ENCODE data around the gene EGR2.
A peak's percentile ranks its signal among the peaks of the same experiment; 100 is the strongest.

Gene EGR2

GRCh38 chr10:62842983-62843382 is 26.8 kb upstream of the EGR2 start:
- no peaks in the 10 kb centered on the region for H3K4me1 ChIP-seq (ENCODE audit: insufficient read depth, low read length)
- H3K4me3 ChIP-seq (ENCODE audit: low read length): no peak overlapping the region
- no peaks in the 10 kb centered on the region for H3K9me3 ChIP-seq (ENCODE audit: low read length)

GRCh38 chr10:62839590-62839989 is 23.4 kb upstream of the EGR2 start:
- H3K4me3 ChIP-seq (ENCODE audit: low read length): no peak overlapping the region
- no peak overlapping the region for H2AFZ ChIP-seq (ENCODE audit: low read depth, low read length)
- H3K9me3 ChIP-seq (ENCODE audit: low read length): no peaks in the 10 kb centered on the region
- H3K27me3 ChIP-seq (ENCODE audit: insufficient read depth, low read length): no peaks in the 10 kb centered on the region
- no peaks in the 10 kb centered on the region for H3K36me3 ChIP-seq (ENCODE audit: insufficient read depth, low read length)
- H3K4me1 ChIP-seq (ENCODE audit: insufficient read depth, low read length): no peaks in the 10 kb centered on the region

More at GRCh38 chr10:62842983-62843382, 26.8 kb upstream of the EGR2 start:
- no peaks in the 10 kb centered on the region for H3K36me3 ChIP-seq (ENCODE audit: insufficient read depth, low read length)
- no peak overlapping the region for H2AFZ ChIP-seq (ENCODE audit: low read depth, low read length)
- H3K27me3 ChIP-seq (ENCODE audit: insufficient read depth, low read length): no peaks in the 10 kb centered on the region

DNA sequence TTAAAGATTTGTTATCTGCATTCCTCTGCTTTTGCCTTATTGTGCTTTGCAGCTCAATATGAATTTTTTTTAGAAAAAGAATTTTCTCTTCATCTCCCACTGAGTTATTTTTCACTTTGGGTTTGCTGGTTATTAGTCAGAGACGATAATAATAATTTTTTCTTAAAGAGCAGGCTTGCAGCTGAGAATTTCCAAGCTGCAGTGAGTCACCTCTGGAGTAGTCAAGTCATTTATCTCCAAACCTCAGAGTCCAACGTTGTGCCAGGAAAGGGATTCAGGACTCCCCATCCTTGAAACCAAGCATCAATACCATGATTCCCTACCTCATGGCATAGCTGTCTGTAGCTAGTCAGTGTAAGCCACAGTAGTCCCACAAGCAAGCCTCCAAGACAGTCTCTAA is 15.2 kb upstream of the EGR2 start:
- no peak overlapping the region for H2AFZ ChIP-seq (ENCODE audit: low read depth, low read length)
- no peak overlapping the region for H3K4me3 ChIP-seq (ENCODE audit: low read length)
- peaks cover 2% of the 10 kb centered on the region for H3K27me3 ChIP-seq (ENCODE audit: insufficient read depth, low read length)
- H3K4me1 ChIP-seq (ENCODE audit: insufficient read depth, low read length): no peaks in the 10 kb centered on the region
- H3K9me3 ChIP-seq (ENCODE audit: low read length): no peaks in the 10 kb centered on the region
- no peaks in the 10 kb centered on the region for H3K36me3 ChIP-seq (ENCODE audit: insufficient read depth, low read length)

DNA sequence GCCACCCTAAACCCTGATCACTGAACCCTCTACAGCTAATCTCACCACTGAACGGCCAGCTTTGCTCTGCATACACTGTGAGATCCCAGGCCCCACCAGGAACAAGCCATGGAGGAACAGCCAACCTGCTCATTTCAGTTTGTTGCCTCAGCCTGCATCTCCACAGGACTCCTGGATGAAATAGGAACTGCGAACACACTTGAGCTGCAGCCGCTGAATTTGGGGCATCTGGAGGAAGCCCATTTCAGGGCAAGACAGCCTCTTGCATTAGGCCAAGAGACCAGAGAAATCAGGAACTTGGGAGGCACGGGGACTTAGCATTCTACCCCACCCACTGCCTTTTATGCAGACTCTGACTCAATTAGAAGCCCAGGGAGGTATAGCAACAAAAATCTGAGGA is 14.5 kb upstream of the EGR2 start:
- peaks cover 2% of the 10 kb centered on the region for H3K27me3 ChIP-seq (ENCODE audit: insufficient read depth, low read length)
- H2AFZ ChIP-seq (ENCODE audit: low read depth, low read length): no peak overlapping the region
- H3K9me3 ChIP-seq (ENCODE audit: low read length): no peaks in the 10 kb centered on the region

GRCh38 chr10:62829622-62830021 is 13.5 kb upstream of the EGR2 start:
- Histone ChIP-seq H3K27me3 (ENCODE audit: insufficient read depth, low read length) (peaks cover 2% of the 10 kb centered on the region), H3K36me3 (ENCODE audit: insufficient read depth, low read length) (no peaks in the 10 kb centered on the region), H3K4me3 (ENCODE audit: low read length) (no peak overlapping the region), H2AFZ (ENCODE audit: low read depth, low read length) (no peak overlapping the region), H3K9me3 (ENCODE audit: low read length) (no peaks in the 10 kb centered on the region), H3K4me1 (ENCODE audit: insufficient read depth, low read length) (no peaks in the 10 kb centered on the region)

More for the DNA sequence above, 14.5 kb upstream of the EGR2 start:
- Histone ChIP-seq H3K4me1 (ENCODE audit: insufficient read depth, low read length) (no peaks in the 10 kb centered on the region), H3K4me3 (ENCODE audit: low read length) (no peak overlapping the region), H3K36me3 (ENCODE audit: insufficient read depth, low read length) (no peaks in the 10 kb centered on the region)

GRCh38 chr10:62826273-62826672 is 10.1 kb upstream of the EGR2 start:
- Histone ChIP-seq H3K27me3 (ENCODE audit: insufficient read depth, low read length) (peaks cover 2% of the 10 kb centered on the region), H3K4me3 (ENCODE audit: low read length) (no peak overlapping the region), H2AFZ (ENCODE audit: low read depth, low read length) (no peak overlapping the region), H3K9me3 (ENCODE audit: low read length) (no peaks in the 10 kb centered on the region), H3K36me3 (ENCODE audit: insufficient read depth, low read length) (no peaks in the 10 kb centered on the region), H3K4me1 (ENCODE audit: insufficient read depth, low read length) (no peaks in the 10 kb centered on the region)

- Histone ChIP-seq H2AFZ (ENCODE audit: low read depth, low read length) (no peak overlapping the region), H3K4me3 (ENCODE audit: low read length) (no peak overlapping the region), H3K9me3 (ENCODE audit: low read length) (peaks cover 2% of the 10 kb centered on the region), H3K27me3 (ENCODE audit: insufficient read depth, low read length) (peaks cover 20% of the 10 kb centered on the region), H3K4me1 (ENCODE audit: insufficient read depth, low read length) (peaks cover 23% of the 10 kb centered on the region), H3K36me3 (ENCODE audit: insufficient read depth, low read length) (no peaks in the 10 kb centered on the region)
Measured at GRCh38 chr10:62820586-62820985, 4.4 kb upstream of the EGR2 start.

DNA sequence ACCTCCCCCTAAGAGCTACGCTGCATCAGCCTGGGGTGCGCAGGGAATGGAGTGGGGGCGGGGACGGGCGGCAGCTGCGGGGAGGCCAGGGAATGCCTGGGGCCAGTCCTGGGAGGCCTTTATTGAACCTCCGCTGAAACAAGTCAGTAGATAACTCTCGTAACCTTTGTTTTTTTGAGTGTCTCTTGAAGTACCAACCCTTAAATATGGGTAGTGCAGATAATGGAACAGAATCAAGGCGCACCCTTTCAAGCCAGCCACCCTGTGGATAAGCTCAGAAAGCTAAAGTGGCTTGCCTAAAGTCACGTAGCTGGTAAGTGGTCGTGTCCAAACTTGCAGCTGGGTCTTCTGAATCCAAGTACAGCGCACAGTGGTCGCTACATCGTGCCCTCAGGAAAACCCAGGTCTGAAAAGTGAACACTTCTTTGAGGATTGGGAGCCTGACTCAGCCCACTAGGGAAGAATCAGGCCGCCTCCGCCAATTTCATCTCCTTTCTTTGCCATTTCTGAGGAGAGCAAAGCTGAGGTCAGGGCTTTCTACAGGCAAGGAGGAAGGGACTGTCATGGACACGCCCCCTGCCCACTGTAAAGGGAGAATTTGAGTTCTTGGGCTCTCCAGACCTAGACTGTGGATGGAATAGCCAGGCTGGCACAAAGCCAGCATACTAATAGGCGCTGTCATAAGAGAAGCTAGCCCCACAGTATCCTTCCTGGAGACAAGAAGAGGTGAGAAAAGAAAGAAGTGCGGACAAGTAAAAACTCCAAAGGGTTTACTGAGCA is 3.2 kb upstream of the EGR2 start:
- Histone ChIP-seq H3K4me3 (ENCODE audit: low read length) (no peak overlapping the region), H3K9me3 (ENCODE audit: low read length) (peaks cover 2% of the 10 kb centered on the region), H3K27me3 (ENCODE audit: insufficient read depth, low read length) (peaks cover 26% of the 10 kb centered on the region), H3K4me1 (ENCODE audit: insufficient read depth, low read length) (peaks cover 33% of the 10 kb centered on the region), H3K36me3 (ENCODE audit: insufficient read depth, low read length) (no peaks in the 10 kb centered on the region), H2AFZ (ENCODE audit: low read depth, low read length) (no peak overlapping the region)

- peak overlapping the region; percentile 82 for H3K4me3 ChIP-seq (ENCODE audit: low read length)
Measured at GRCh38 chr10:62818426-62819011, 2.4 kb upstream of the EGR2 start.

GRCh38 chr10:62817766-62818425 is 1.7 kb upstream of the EGR2 start:
- Histone ChIP-seq H3K27me3 (ENCODE audit: insufficient read depth, low read length) (peaks cover 30% of the 10 kb centered on the region), H3K36me3 (ENCODE audit: insufficient read depth, low read length) (no peaks in the 10 kb centered on the region), H3K4me3 (ENCODE audit: low read length) (peak overlapping the region; percentile 82)

More at GRCh38 chr10:62818426-62819011, 2.4 kb upstream of the EGR2 start:
- Histone ChIP-seq H3K27me3 (ENCODE audit: insufficient read depth, low read length) (peaks cover 30% of the 10 kb centered on the region), H2AFZ (ENCODE audit: low read depth, low read length) (peak overlapping the region; percentile 49), H3K4me1 (ENCODE audit: insufficient read depth, low read length) (peaks cover 33% of the 10 kb centered on the region), H3K9me3 (ENCODE audit: low read length) (peaks cover 2% of the 10 kb centered on the region), H3K36me3 (ENCODE audit: insufficient read depth, low read length) (no peaks in the 10 kb centered on the region)

DNA sequence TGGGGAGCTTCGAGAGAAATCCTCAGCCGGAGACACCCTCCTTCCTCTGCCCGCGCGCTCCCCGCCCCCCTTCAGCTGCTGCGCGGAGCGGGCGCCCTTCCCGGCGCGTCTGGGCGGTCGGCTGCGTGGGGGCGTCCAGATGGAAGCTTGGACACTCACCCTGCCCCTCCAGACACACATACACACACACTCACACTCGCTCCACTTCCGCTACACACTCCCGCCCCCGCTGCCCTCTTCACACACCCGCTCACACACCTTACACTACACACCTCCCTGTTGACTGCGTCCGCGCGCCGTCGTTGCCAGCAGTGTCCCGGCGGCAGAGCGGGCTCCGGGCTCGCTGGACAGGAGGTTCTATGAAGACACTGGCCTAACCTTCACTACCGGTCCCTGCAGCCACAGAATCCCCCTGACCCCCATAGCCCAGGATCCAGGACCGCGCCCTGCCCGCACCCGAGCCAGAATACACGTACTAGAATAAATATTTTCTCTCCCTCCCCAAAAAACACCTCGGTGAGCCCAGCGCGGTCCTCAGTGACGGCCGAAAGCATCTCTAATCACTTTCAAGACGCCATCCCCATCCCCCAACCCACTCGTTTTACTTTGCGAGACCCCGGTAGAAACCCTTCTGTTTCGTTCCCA is 1.1 kb upstream of the EGR2 start:
- Histone ChIP-seq H3K4me1 (ENCODE audit: insufficient read depth, low read length) (peaks cover 33% of the 10 kb centered on the region), H3K4me3 (ENCODE audit: low read length) (peak overlapping the region; percentile 82), H3K27me3 (ENCODE audit: insufficient read depth, low read length) (peaks cover 30% of the 10 kb centered on the region), H3K36me3 (ENCODE audit: insufficient read depth, low read length) (no peaks in the 10 kb centered on the region), H3K9me3 (ENCODE audit: low read length) (peaks cover 2% of the 10 kb centered on the region), H2AFZ (ENCODE audit: low read depth, low read length) (peak overlapping the region; percentile 95)

More at GRCh38 chr10:62817766-62818425, 1.7 kb upstream of the EGR2 start:
- H3K9me3 ChIP-seq (ENCODE audit: low read length): peaks cover 2% of the 10 kb centered on the region
- H3K4me1 ChIP-seq (ENCODE audit: insufficient read depth, low read length): peaks cover 33% of the 10 kb centered on the region
- H2AFZ ChIP-seq (ENCODE audit: low read depth, low read length): peak overlapping the region; percentile 95

DNA sequence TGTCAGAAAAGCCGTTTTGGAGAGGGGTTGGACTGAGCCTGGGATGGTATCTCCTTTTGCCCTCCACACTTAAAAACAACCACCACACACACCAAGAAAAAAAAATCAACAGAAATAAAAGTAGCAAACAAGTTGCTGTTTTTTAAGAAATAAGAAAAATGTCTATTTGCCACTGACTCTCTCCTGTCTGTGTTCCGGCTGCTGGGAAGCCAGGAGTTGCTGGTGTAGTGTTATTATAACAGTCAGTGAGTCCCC is 163 bp downstream of the EGR2 start:
- peaks cover 29% of the 10 kb centered on the region for H3K27me3 ChIP-seq (ENCODE audit: insufficient read depth, low read length)

More for the DNA sequence above, 163 bp downstream of the EGR2 start:
- peaks cover 2% of the 10 kb centered on the region for H3K9me3 ChIP-seq (ENCODE audit: low read length)
- H3K4me1 ChIP-seq (ENCODE audit: insufficient read depth, low read length): peaks cover 33% of the 10 kb centered on the region
- H3K4me3 ChIP-seq (ENCODE audit: low read length): peak overlapping the region; percentile 82
- peak overlapping the region; percentile 95 for H2AFZ ChIP-seq (ENCODE audit: low read depth, low read length)
- no peaks in the 10 kb centered on the region for H3K36me3 ChIP-seq (ENCODE audit: insufficient read depth, low read length)
